PC-3 (cell line): ENCODE results near the gene HRH2. TPM values are rescaled to one million over a fixed set of nuclear protein-coding genes. Genes with fewer than 3 reads are reported as not detected.

Experiments
- ATAC-seq: fragments of 200-7000 bp; cut with Tn5 transposase; 2 replicates; pipeline ENCODE4 v1.9.1; 2020; ENCODE audit warnings: mild to moderate bottlenecking, moderate library complexity
- BruUV-seq: library from RNA; stranded (reverse); fragments of 400-500 nt; replicated peaks from 2 replicates; lab custom pipeline; 2021; lab: Mats Ljungman, UMichigan
- CTCF ChIA-PET: fragments of 300-600 bp; sonication (Branson Sonifier 250); formaldehyde crosslinking; loops from one replicate; lab custom pipeline; 2022; ENCODE audit warnings: antibody characterized with exemption; lab: Charles Lee
- POLR2A ChIA-PET: fragments of 300-600 bp; sonication (Branson Sonifier 250); formaldehyde crosslinking; loops from one replicate; lab custom pipeline; 2022; ENCODE audit warnings: antibody characterized with exemption; ENCODE audit not compliant: unreplicated experiment; lab: Charles Lee
- DNase-seq: peaks from one replicate; pipeline ENCODE4 v3.0.0-alpha.2; 2015
- H2AFZ ChIP-seq: fragments of 300-600 bp; sonication (generic); 2 replicates; pipeline ENCODE4 v1.6.0; 2016; ENCODE audit warnings: antibody characterized with exemption, low read length
- H3F3A ChIP-seq: fragments of 300-600 bp; sonication (generic); one replicate; pipeline ENCODE4 v1.6.0; 2017; ENCODE audit warnings: antibody characterized with exemption, low read length, control low read depth, mild to moderate bottlenecking; ENCODE audit not compliant: unreplicated experiment
- H3K27ac ChIP-seq: fragments of 300-600 bp; sonication (generic); 2 replicates; pipeline ENCODE4 v1.5.1; 2016; ENCODE audit warnings: mild to moderate bottlenecking, low read length
- H3K27me3 ChIP-seq: fragments of 300-600 bp; sonication (generic); 2 replicates; pipeline ENCODE4 v1.6.1; 2016; ENCODE audit warnings: low read length, mixed read lengths
- H3K36me3 ChIP-seq: fragments of 300-600 bp; sonication (generic); 2 replicates; pipeline ENCODE4 v1.6.1; 2016; ENCODE audit warnings: low read depth, mixed run types, low read length, mixed read lengths
- H3K4me1 ChIP-seq: fragments of 300-600 bp; sonication (generic); 2 replicates; pipeline ENCODE4 v1.5.1; 2016; ENCODE audit warnings: low read length; ENCODE audit not compliant: insufficient read depth
- H3K4me2 ChIP-seq: fragments of 300-600 bp; sonication (generic); 2 replicates; pipeline ENCODE4 v1.6.0; 2016; ENCODE audit warnings: low read length
- H3K4me3 ChIP-seq: fragments of 300-600 bp; sonication (generic); 2 replicates; pipeline ENCODE4 v1.5.1; 2016; ENCODE audit warnings: mild to moderate bottlenecking, low read length, mixed read lengths
- H3K79me2 ChIP-seq: fragments of 300-600 bp; sonication (generic); 2 replicates; pipeline ENCODE4 v1.6.1; 2017; ENCODE audit warnings: low read length, mixed read lengths
- H3K9ac ChIP-seq: fragments of 300-600 bp; sonication (generic); 2 replicates; pipeline ENCODE4 v1.6.0; 2016; ENCODE audit warnings: mild to moderate bottlenecking, low read length
- H3K9me2 ChIP-seq: fragments of 300-600 bp; sonication (generic); replicated peaks from 2 replicates; pipeline ENCODE4 v1.6.1; 2016; ENCODE audit warnings: mixed run types, low read length, mixed read lengths
- H3K9me3 ChIP-seq: fragments of 300-600 bp; sonication (generic); 2 replicates; pipeline ENCODE4 v1.6.1; 2016; ENCODE audit warnings: low read length, mixed read lengths
- H4K20me1 ChIP-seq: fragments of 300-600 bp; sonication (generic); 2 replicates; pipeline ENCODE4 v1.6.1; 2016; ENCODE audit warnings: low read length, mixed read lengths
- CTCF ChIP-seq: fragments of 300-600 bp; sonication (generic); conservative IDR thresholded peaks from 2 replicates; pipeline ENCODE4 v1.5.1; 2017; ENCODE audit warnings: antibody characterized with exemption, low read depth, mild to moderate bottlenecking, low read length
- EZH2 ChIP-seq: fragments of 300-600 bp; sonication (generic); IDR thresholded peaks from one replicate; pipeline ENCODE4 v1.6.1; 2017; ENCODE audit warnings: antibody characterized with exemption, mild to moderate bottlenecking, low read length; ENCODE audit not compliant: unreplicated experiment
- EZH2phosphoT487 ChIP-seq: fragments of 300-600 bp; sonication (generic); IDR thresholded peaks from 2 replicates; pipeline ENCODE4 v1.6.1; 2018; ENCODE audit warnings: mild to moderate bottlenecking, antibody characterized with exemption, low read length, borderline replicate concordance
- intact Hi-C: fragments of 100-400 bp; cut with micrococcal nuclease; formaldehyde crosslinking; loops from 2 replicates; pipeline ENCODE4 v1.9.0; 2023
- total RNA-seq: library from RNA; depleted of rRNA; stranded (reverse); fragments of >200 nt; gene quantifications from 2 replicates; pipeline ENCODE4 v1.2.3, GENCODE V29; 2014

Gene HRH2
- total RNA-seq, 1 experiment from 2014 or later: not detected

GRCh38 chr5:175734501-175734900, 76.6 kb downstream of the HRH2 start:
- H2AFZ ChIP-seq: no peak overlapping the region
- no peaks in the 10 kb centered on the region for H3K9me2 ChIP-seq
- H3K4me3 ChIP-seq: no peak overlapping the region
- no peaks in the 10 kb centered on the region for H3F3A ChIP-seq
- no peaks in the 10 kb centered on the region for H3K36me3 ChIP-seq
- ChIA-PET CTCF (no interaction called here), POLR2A (no interaction called here)
- no peaks in the 10 kb centered on the region for H3K79me2 ChIP-seq
- BruUV-seq: no TSS peak
- H3K9ac ChIP-seq: no peak overlapping the region
- no peak for ATAC-seq
- H3K9me3 ChIP-seq: no peaks in the 10 kb centered on the region
- intact Hi-C loops: loop anchor here (5.0 kb wide), 1 partner anchor 78 kb away; no protein-coding TSS in a partner anchor
- H3K4me1 ChIP-seq: peaks cover 3% of the 10 kb centered on the region; the same call in 1 of the 2 replicates
- no peaks in the 10 kb centered on the region for H4K20me1 ChIP-seq
- no peak overlapping the region for H3K4me2 ChIP-seq
- peaks cover 9% of the 10 kb centered on the region for H3K27me3 ChIP-seq
- no peak overlapping the region for H3K27ac ChIP-seq
- TF ChIP-seq EZH2phosphoT487 (no peak), CTCF (no peak), EZH2 (no peak)
- no peak for DNase-seq

- no peaks in the 10 kb centered on the region for H4K20me1 ChIP-seq
- ChIA-PET POLR2A (no interaction called here), CTCF (no interaction called here)
- no peak for DNase-seq
- no peaks in the 10 kb centered on the region for H3F3A ChIP-seq
- no peak overlapping the region for H3K4me2 ChIP-seq
- no peak for ATAC-seq
- H3K79me2 ChIP-seq: no peaks in the 10 kb centered on the region
- H3K27me3 ChIP-seq: peaks cover 14% of the 10 kb centered on the region
- BruUV-seq: no TSS peak
- no peak overlapping the region for H3K9ac ChIP-seq
- H3K36me3 ChIP-seq: no peaks in the 10 kb centered on the region
- no peaks in the 10 kb centered on the region for H3K9me3 ChIP-seq
- intact Hi-C loops: no loop called here
- no peak for TF ChIP-seq EZH2phosphoT487
- no peak for TF ChIP-seq EZH2
- no peak for TF ChIP-seq CTCF
- H3K4me1 ChIP-seq: no peaks in the 10 kb centered on the region
- H3K4me3 ChIP-seq: no peak overlapping the region
- no peak overlapping the region for H3K27ac ChIP-seq
- no peaks in the 10 kb centered on the region for H3K9me2 ChIP-seq
- no peak overlapping the region for H2AFZ ChIP-seq
Measured at GRCh38 chr5:175735701-175736100, 77.8 kb downstream of the HRH2 start.

GRCh38 chr5:175736652-175737051, 78.8 kb downstream of the HRH2 start:
- POLR2A ChIA-PET: no interaction called here
- H3K9me3 ChIP-seq: no peaks in the 10 kb centered on the region
- ATAC-seq (no peak), DNase-seq (no peak)
- H3K36me3 ChIP-seq: no peaks in the 10 kb centered on the region
- no TSS peak for BruUV-seq
- no peak for TF ChIP-seq CTCF
- no peak for TF ChIP-seq EZH2phosphoT487
- TF ChIP-seq EZH2: no peak
- no peak overlapping the region for H3K9ac ChIP-seq
- no peak overlapping the region for H3K4me2 ChIP-seq
- no peaks in the 10 kb centered on the region for H3K9me2 ChIP-seq
- H2AFZ ChIP-seq: no peak overlapping the region
- no peaks in the 10 kb centered on the region for H4K20me1 ChIP-seq
- no peak overlapping the region for H3K4me3 ChIP-seq
- H3F3A ChIP-seq: no peaks in the 10 kb centered on the region
- intact Hi-C loops: no loop called here
- peaks cover 20% of the 10 kb centered on the region for H3K27me3 ChIP-seq
- no peaks in the 10 kb centered on the region for H3K4me1 ChIP-seq
- CTCF ChIA-PET: no interaction called here
- no peaks in the 10 kb centered on the region for H3K79me2 ChIP-seq
- H3K27ac ChIP-seq: no peak overlapping the region
